Skeletal muscle satellite cell (primary cell): ENCODE measurements around the gene RLN3.

Experiments
- H3K27me3 ChIP-seq: 2 replicates; pipeline ENCODE4 v1.7.0; 2013; ENCODE audit warnings: low read length; ENCODE audit not compliant: control insufficient read depth, insufficient read depth
- H3K36me3 ChIP-seq: 2 replicates; pipeline ENCODE4 v1.7.0; 2013; ENCODE audit warnings: mild to moderate bottlenecking, control low read depth, low read length; ENCODE audit not compliant: insufficient read depth
- H3K4me1 ChIP-seq: 2 replicates; pipeline ENCODE4 v1.7.0; 2013; ENCODE audit warnings: low read length; ENCODE audit not compliant: control insufficient read depth, insufficient read depth
- H3K4me2 ChIP-seq: 2 replicates; pipeline ENCODE4 v1.7.0; 2013; ENCODE audit warnings: mild to moderate bottlenecking, low read length
- H3K4me3 ChIP-seq: 2 replicates; pipeline ENCODE4 v1.7.0; 2013; ENCODE audit warnings: low read length
- H3K9ac ChIP-seq: 2 replicates; pipeline ENCODE4 v1.7.0; 2013; ENCODE audit warnings: mild to moderate bottlenecking, low read depth, low read length, moderate library complexity
- H3K9me3 ChIP-seq: replicated peaks from 2 replicates; pipeline ENCODE4 v1.7.0; 2013; ENCODE audit warnings: mild to moderate bottlenecking, control low read depth, low read length

RLN3 gene

GRCh38 chr19:14052470-14052869 is 24.5 kb downstream of the RLN3 start:
- H3K27me3 ChIP-seq, result no peaks in the 10 kb centered on the region
- no peaks in the 10 kb centered on the region for H3K9me3 ChIP-seq
- H3K4me1 ChIP-seq, result no peaks in the 10 kb centered on the region
- H3K36me3 ChIP-seq, result no peaks in the 10 kb centered on the region
- no peak overlapping the region for H3K4me3 ChIP-seq
- no peak overlapping the region for H3K9ac ChIP-seq
- no peak overlapping the region for H3K4me2 ChIP-seq

GRCh38 chr19:14053032-14053431 is 25.1 kb downstream of the RLN3 start:
- H3K9ac ChIP-seq, result no peak overlapping the region
- H3K36me3 ChIP-seq, result no peaks in the 10 kb centered on the region
- no peak overlapping the region for H3K4me3 ChIP-seq
- H3K4me2 ChIP-seq, result no peak overlapping the region
- H3K4me1 ChIP-seq, result no peaks in the 10 kb centered on the region
- H3K9me3 ChIP-seq, result no peaks in the 10 kb centered on the region
- peaks cover under 1% of the 10 kb centered on the region for H3K27me3 ChIP-seq

DNA sequence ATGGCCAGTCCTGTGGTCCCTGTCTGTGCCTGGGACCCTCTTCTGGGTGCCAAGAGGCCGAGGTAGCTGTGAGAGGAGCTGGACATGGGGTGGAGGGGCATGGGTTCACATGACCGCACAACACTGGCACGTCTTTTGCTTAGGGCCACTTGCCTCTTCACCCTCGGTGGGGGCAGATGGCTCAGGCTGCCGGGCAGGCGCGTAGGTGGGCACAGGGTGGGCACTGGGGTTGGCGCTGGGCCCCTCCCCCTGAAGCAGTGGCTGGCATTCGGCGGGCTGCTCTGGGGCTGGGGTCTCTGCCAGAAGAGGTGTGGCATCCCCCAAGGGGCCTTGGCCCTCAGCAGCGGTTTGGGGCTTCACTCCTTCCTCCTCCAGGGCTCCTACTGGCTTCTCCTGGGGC is 25.6 kb downstream of the RLN3 start:
- Histone ChIP-seq H3K27me3 (peaks cover 6% of the 10 kb centered on the region), H3K36me3 (no peaks in the 10 kb centered on the region), H3K4me1 (no peaks in the 10 kb centered on the region), H3K4me3 (no peak overlapping the region), H3K4me2 (no peak overlapping the region), H3K9me3 (no peaks in the 10 kb centered on the region), H3K9ac (no peak overlapping the region)

GRCh38 chr19:14054099-14054498 is 26.2 kb downstream of the RLN3 start:
- H3K27me3 ChIP-seq, result peaks cover 12% of the 10 kb centered on the region
- no peak overlapping the region for H3K4me3 ChIP-seq
- H3K9me3 ChIP-seq, result no peaks in the 10 kb centered on the region
- no peaks in the 10 kb centered on the region for H3K4me1 ChIP-seq
- H3K9ac ChIP-seq, result no peak overlapping the region
- no peaks in the 10 kb centered on the region for H3K36me3 ChIP-seq
- H3K4me2 ChIP-seq, result no peak overlapping the region

DNA sequence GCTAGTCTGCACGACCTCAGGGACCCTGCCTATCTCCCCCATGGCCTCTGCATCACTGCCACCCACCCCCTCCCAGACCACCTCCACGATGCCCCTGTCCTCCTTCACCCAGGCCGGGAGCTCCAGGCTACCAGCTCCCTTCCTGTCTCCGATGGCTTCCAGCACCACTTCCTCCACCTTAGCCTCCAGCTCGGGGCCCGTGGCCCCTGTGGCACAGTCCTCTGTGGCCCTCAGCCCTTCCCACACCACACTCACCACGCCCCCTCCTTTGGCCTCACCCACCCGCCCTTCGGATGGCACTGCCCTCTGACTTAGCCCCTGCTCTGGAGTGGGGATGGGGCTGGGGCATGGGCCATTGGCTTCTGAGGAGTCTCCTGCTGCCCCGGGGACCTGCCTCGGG is 26.8 kb downstream of the RLN3 start:
- Histone ChIP-seq H3K36me3 (no peaks in the 10 kb centered on the region), H3K4me2 (no peak overlapping the region), H3K4me1 (no peaks in the 10 kb centered on the region), H3K27me3 (peaks cover 18% of the 10 kb centered on the region), H3K4me3 (no peak overlapping the region), H3K9me3 (no peaks in the 10 kb centered on the region), H3K9ac (no peak overlapping the region)

GRCh38 chr19:14055396-14055795 is 27.4 kb downstream of the RLN3 start:
- Histone ChIP-seq H3K9ac (no peak overlapping the region), H3K4me2 (no peak overlapping the region), H3K4me1 (no peaks in the 10 kb centered on the region), H3K36me3 (no peaks in the 10 kb centered on the region), H3K27me3 (peaks cover 25% of the 10 kb centered on the region), H3K4me3 (no peak overlapping the region), H3K9me3 (no peaks in the 10 kb centered on the region)

DNA sequence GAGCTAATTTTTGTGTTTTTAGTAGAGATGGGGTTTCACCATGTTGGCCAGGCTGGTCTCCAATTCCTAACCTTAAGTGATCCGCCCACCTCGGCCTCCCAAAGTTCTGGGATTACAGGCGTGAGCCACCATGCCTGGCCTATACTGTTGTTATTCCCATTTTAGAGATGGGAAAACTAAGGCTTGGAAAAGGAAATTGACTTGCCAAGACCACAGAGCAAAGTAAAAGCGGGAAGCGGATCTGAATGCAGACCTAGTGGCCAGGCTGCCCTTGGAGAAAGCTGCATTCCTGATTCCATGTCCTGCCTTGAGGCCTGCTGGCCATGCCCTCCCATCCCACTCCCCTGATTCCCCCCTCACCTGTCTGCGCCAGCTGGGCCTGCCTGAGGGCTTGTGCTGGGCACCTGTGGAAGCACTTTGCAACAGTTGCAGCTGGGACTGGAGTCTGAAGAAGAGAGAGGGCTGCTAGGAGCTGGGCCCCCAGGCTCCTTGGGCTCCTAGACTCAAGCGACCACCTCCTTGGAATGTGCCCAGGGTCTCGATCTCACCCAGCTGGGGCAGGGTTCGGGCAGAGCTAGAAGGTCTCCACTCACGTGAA is 28.2 kb downstream of the RLN3 start:
- peaks cover 30% of the 10 kb centered on the region for H3K27me3 ChIP-seq

GRCh38 chr19:14056741-14057356 is 28.9 kb downstream of the RLN3 start:
- no peak overlapping the region for H3K9ac ChIP-seq
- peak overlapping the region; percentile 64 for H3K4me2 ChIP-seq
- no peaks in the 10 kb centered on the region for H3K36me3 ChIP-seq
- H3K27me3 ChIP-seq, result peaks cover 34% of the 10 kb centered on the region
- H3K9me3 ChIP-seq, result no peaks in the 10 kb centered on the region
- no peak overlapping the region for H3K4me3 ChIP-seq
- no peaks in the 10 kb centered on the region for H3K4me1 ChIP-seq

More for the DNA sequence above, 28.2 kb downstream of the RLN3 start:
- H3K9ac ChIP-seq, result no peak overlapping the region
- H3K36me3 ChIP-seq, result no peaks in the 10 kb centered on the region
- H3K4me2 ChIP-seq, result no peak overlapping the region
- H3K4me3 ChIP-seq, result no peak overlapping the region
- H3K9me3 ChIP-seq, result no peaks in the 10 kb centered on the region
- no peaks in the 10 kb centered on the region for H3K4me1 ChIP-seq

GRCh38 chr19:14058182-14059092 is 30.5 kb downstream of the RLN3 start:
- Histone ChIP-seq H3K4me1 (no peaks in the 10 kb centered on the region), H3K27me3 (peaks cover 34% of the 10 kb centered on the region), H3K4me3 (no peak overlapping the region), H3K36me3 (no peaks in the 10 kb centered on the region), H3K4me2 (peak overlapping the region; percentile 69), H3K9me3 (no peaks in the 10 kb centered on the region), H3K9ac (no peak overlapping the region)

DNA sequence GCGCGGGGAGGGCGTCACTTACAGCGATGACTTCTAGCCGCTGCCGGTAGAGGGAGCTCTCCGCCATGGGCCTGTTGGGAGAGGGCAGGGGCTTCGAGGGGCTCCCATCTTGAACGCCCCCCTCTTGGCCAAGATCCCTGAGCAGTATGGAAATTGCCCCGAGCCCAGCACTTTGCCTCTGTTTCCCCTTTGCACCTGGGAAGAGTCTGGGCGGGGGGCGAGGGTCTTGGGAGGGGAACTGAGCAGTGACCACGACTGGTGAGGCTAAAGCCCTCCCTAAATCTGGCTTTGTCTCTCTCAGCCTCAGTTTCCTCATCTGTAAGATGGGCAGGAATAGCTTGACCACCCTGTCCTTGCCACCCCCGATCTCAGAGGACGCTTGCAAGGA is 31.1 kb downstream of the RLN3 start:
- no peak overlapping the region for H3K4me3 ChIP-seq
- H3K9me3 ChIP-seq, result no peaks in the 10 kb centered on the region
- peaks cover 34% of the 10 kb centered on the region for H3K27me3 ChIP-seq
- no peaks in the 10 kb centered on the region for H3K4me1 ChIP-seq
- H3K9ac ChIP-seq, result no peak overlapping the region
- peak overlapping the region; percentile 35 for H3K4me2 ChIP-seq
- H3K36me3 ChIP-seq, result no peaks in the 10 kb centered on the region

- H3K9ac ChIP-seq, result no peak overlapping the region
- no peaks in the 10 kb centered on the region for H3K4me1 ChIP-seq
- H3K4me3 ChIP-seq, result no peak overlapping the region
- no peak overlapping the region for H3K4me2 ChIP-seq
- no peaks in the 10 kb centered on the region for H3K36me3 ChIP-seq
- no peaks in the 10 kb centered on the region for H3K9me3 ChIP-seq
- peaks cover 34% of the 10 kb centered on the region for H3K27me3 ChIP-seq
Observed at GRCh38 chr19:14059652-14060155, 31.8 kb downstream of the RLN3 start.
